Measurements from ENCODE around the gene ARHGAP10.

Gene ARHGAP10

GRCh38 chr4:148062301-148062950 lies 330.5 kb downstream of the ARHGAP10 start:
- H3K4me3 ChIP-seq (ENCODE audit: low read depth, low read length): no peak overlapping the region
- no peak for DNase-seq (ENCODE audit: low read depth)
- no peak for TF ChIP-seq POLR2A (IDR thresholded peaks at IDR 0.05; ENCODE audit: extremely low read depth, insufficient read length)
- no peak for TF ChIP-seq CTCF (IDR thresholded peaks at IDR 0.05; ENCODE audit: low read depth, low read length)
- TF ChIP-seq MYC (IDR thresholded peaks at IDR 0.05; ENCODE audit: low read depth, low read length): no peak
- TF ChIP-seq MAX (IDR thresholded peaks at IDR 0.05; ENCODE audit: low read depth, low read length): no peak

DNA sequence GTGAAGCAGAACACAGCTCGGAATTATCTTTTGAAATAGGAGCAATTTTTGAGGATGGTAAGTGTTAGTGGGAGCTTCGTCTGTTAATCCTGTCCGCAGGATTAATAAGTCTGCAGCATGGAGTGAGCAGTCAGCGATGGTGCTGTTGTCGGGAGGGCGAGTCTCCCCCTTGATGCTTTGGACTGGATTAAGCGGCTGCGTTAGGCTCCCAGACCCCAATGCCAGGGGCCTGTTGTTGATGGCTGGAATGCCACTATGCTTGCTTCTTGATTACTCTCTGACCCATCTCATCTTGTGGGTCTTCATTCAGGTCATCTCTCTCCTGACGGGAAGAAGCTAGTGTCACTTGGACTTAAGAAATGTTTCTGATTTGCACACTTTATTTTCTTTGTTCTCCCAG lies 332.6 kb downstream of the ARHGAP10 start:
- no peak for DNase-seq (ENCODE audit: low read depth)
- no peak overlapping the region for H3K4me3 ChIP-seq (ENCODE audit: low read depth, low read length)
- TF ChIP-seq MYC (IDR thresholded peaks at IDR 0.05; ENCODE audit: low read depth, low read length) (no peak), MAX (IDR thresholded peaks at IDR 0.05; ENCODE audit: low read depth, low read length) (no peak), POLR2A (IDR thresholded peaks at IDR 0.05; ENCODE audit: extremely low read depth, insufficient read length) (no peak), CTCF (IDR thresholded peaks at IDR 0.05; ENCODE audit: low read depth, low read length) (no peak)

DNA sequence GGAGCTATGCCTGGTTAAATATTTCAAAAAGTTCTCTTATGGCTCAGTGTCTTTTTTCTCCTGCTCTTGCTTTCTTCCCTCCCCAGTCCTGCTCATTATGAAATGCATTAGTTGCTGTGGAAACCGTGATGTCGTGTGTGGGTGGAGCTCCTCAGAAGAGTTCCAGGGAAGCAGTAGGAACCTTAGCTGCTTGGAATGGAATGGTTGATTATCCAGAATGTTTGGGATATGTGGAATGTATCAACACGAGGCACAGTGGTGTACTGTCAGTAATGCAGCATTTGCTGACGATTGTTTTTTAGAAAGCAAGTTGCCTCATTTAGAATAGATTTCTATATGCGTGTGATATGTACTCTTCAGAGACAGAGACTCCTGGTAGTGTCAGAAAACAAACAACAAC lies 333.2 kb downstream of the ARHGAP10 start:
- no peak for DNase-seq (ENCODE audit: low read depth)
- no peak overlapping the region for H3K4me3 ChIP-seq (ENCODE audit: low read depth, low read length)
- TF ChIP-seq POLR2A (IDR thresholded peaks at IDR 0.05; ENCODE audit: extremely low read depth, insufficient read length): no peak
- TF ChIP-seq MAX (IDR thresholded peaks at IDR 0.05; ENCODE audit: low read depth, low read length): no peak
- no peak for TF ChIP-seq MYC (IDR thresholded peaks at IDR 0.05; ENCODE audit: low read depth, low read length)
- no peak for TF ChIP-seq CTCF (IDR thresholded peaks at IDR 0.05; ENCODE audit: low read depth, low read length)

DNA sequence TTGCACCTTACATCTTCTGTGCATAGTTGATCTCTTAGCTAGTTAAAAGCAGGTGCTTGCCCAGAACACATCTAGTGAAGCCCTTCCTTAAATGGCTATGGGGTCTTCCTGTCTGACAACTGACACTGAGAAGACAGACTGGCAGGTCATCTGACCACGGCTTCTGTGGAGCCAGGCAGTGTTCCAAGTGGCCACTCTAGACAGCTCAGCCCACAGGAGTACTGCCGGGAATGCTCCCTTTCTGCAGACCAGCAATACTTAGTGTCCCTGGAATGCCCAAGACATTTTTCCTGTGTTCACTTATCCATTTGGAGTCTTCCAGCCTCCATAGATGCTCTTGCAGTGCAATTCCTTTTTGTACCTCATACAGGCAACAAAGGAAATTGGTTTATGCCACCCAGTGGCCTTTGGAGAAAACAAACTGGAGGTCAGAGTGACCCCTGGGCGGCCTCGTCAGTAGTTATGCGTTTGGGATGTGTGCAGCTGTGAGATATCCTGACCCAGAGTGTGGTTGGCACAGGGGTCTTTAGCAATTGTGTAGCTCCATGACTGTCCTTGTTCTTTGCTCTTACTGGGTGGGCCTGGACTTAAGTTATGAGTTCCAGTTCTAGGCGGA lies 335.5 kb downstream of the ARHGAP10 start:
- DNase-seq (ENCODE audit: low read depth): no peak
- TF ChIP-seq MYC (IDR thresholded peaks at IDR 0.05; ENCODE audit: low read depth, low read length) (no peak), MAX (IDR thresholded peaks at IDR 0.05; ENCODE audit: low read depth, low read length) (no peak), POLR2A (IDR thresholded peaks at IDR 0.05; ENCODE audit: extremely low read depth, insufficient read length) (no peak), CTCF (IDR thresholded peaks at IDR 0.05; ENCODE audit: low read depth, low read length) (no peak)
- no peak overlapping the region for H3K4me3 ChIP-seq (ENCODE audit: low read depth, low read length)

DNA sequence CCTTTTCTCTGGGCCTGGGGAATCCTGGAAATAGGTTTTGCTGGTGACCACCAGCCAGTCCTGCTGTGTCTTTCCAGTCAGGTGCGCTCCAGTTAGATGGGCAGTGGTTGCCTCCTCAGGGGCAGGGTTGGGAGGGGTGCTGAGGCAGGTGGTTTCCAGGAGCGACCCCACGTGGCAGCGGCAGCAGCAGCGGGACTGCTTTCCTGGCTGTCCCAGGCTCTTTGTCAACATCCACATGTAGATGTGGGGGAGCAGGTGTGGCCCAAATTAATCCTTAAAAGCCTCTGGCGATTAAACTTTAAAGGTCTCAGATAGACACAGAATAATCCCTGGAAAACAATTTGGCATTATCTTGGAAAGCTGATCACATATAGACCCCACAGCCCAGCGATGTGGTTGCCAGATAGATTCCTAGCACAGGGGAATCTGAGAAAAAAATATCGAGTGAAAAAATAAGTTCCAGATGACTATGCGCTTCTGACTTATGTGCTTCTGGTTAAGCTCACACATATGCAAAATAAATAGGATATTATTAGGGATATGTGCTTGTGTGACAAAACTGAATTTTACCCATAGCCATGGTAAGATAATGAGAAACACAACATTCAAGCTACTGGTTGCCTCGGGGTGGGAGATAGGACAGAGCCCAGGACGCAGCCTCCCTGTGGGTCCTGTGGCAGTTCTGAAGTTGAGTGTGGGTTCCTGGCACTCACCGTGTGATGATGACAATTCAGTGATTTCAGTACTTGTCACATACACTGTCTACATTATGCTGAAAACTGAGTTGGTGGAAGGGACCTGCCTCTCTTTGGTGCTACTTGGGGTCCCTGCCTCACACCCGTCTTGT lies 336.4 kb downstream of the ARHGAP10 start:
- TF ChIP-seq CTCF (IDR thresholded peaks at IDR 0.05; ENCODE audit: low read depth, low read length) (no peak), MYC (IDR thresholded peaks at IDR 0.05; ENCODE audit: low read depth, low read length) (no peak), MAX (IDR thresholded peaks at IDR 0.05; ENCODE audit: low read depth, low read length) (no peak), POLR2A (IDR thresholded peaks at IDR 0.05; ENCODE audit: extremely low read depth, insufficient read length) (no peak)
- no peak for DNase-seq (ENCODE audit: low read depth)
- H3K4me3 ChIP-seq (ENCODE audit: low read depth, low read length): no peak overlapping the region

Data from NB4 (cell line).